SU-DHL-6 (cell line): ENCODE measurements around the gene OCIAD1.

Source experiments
- H2AFZ ChIP-seq: fragments of 200-600 bp; sonication (generic); 2 replicates; pipeline ENCODE4 v1.6.1; 2014; ENCODE audit warnings: low read depth, mild to moderate bottlenecking, moderate library complexity, mixed read lengths, antibody characterized with exemption, low read length; ENCODE audit not compliant: severe bottlenecking
- H3F3A ChIP-seq: fragments of 200-600 bp; shearing (Covaris generic); 2 replicates; pipeline ENCODE4 v1.6.0; 2016; ENCODE audit warnings: antibody characterized with exemption, mild to moderate bottlenecking; ENCODE audit not compliant: insufficient read depth
- H3K27ac ChIP-seq: fragments of 200-600 bp; sonication (generic); 2 replicates; pipeline ENCODE4 v1.5.1; 2016; ENCODE audit warnings: low read depth, mild to moderate bottlenecking, low read length, moderate library complexity, mixed read lengths
- H3K27me3 ChIP-seq: fragments of 200-600 bp; sonication (generic), shearing (Covaris generic); 2 replicates; pipeline ENCODE4 v1.6.0; 2014; ENCODE audit warnings: mild to moderate bottlenecking, low read length
- H3K36me3 ChIP-seq: fragments of 200-600 bp; sonication (generic); 2 replicates; pipeline ENCODE4 v1.6.1; 2014; ENCODE audit warnings: mild to moderate bottlenecking, low read length, mixed read lengths
- H3K4me2 ChIP-seq: fragments of 300-600, 200-600 bp; shearing (Covaris generic), sonication (generic); 2 replicates; pipeline ENCODE4 v1.6.0; 2014; ENCODE audit warnings: low read length, low read depth, mild to moderate bottlenecking; ENCODE audit not compliant: poor library complexity, severe bottlenecking
- H3K4me3 ChIP-seq: fragments of 200-600 bp; sonication (generic); 2 replicates; pipeline ENCODE4 v1.5.1; 2014; ENCODE audit warnings: antibody characterized with exemption, low read length, mild to moderate bottlenecking, mixed read lengths; ENCODE audit not compliant: insufficient read depth, poor library complexity, severe bottlenecking
- H3K79me2 ChIP-seq: fragments of 200-600 bp; sonication (generic); 2 replicates; pipeline ENCODE4 v1.6.1; 2014; ENCODE audit warnings: mild to moderate bottlenecking, low read length, moderate library complexity; ENCODE audit not compliant: insufficient read depth
- H3K9ac ChIP-seq: fragments of 200-600 bp; sonication (generic); 2 replicates; pipeline ENCODE4 v1.7.0; 2014; ENCODE audit warnings: mild to moderate bottlenecking, low read length
- H3K9me2 ChIP-seq: fragments of 200-600 bp; sonication (generic); replicated peaks from 2 replicates; pipeline ENCODE4 v1.6.1; 2014; ENCODE audit warnings: low read length; ENCODE audit not compliant: insufficient read depth
- H3K9me3 ChIP-seq: fragments of 200-600 bp; sonication (generic); 2 replicates; pipeline ENCODE4 v1.6.1; 2014; ENCODE audit warnings: low read length, mixed read lengths; ENCODE audit not compliant: insufficient read depth
- H4K20me1 ChIP-seq: fragments of 200-600 bp; sonication (generic); 2 replicates; pipeline ENCODE4 v1.6.1; 2014; ENCODE audit warnings: low read depth, mild to moderate bottlenecking, antibody characterized with exemption, low read length, moderate library complexity, mixed read lengths
- CTCF ChIP-seq: fragments of 200-600 bp; sonication (generic); IDR thresholded peaks from one replicate; pipeline ENCODE4 v1.5.1; 2017; ENCODE audit warnings: antibody characterized with exemption, mild to moderate bottlenecking, low read length, moderate library complexity; ENCODE audit not compliant: insufficient read depth, poor library complexity, severe bottlenecking
- EZH2phosphoT487 ChIP-seq: fragments of 200-600 bp; sonication (generic), shearing (Covaris generic); conservative IDR thresholded peaks from 2 replicates; pipeline ENCODE4 v1.6.1; 2018; ENCODE audit warnings: mild to moderate bottlenecking, antibody characterized with exemption, low read length, moderate library complexity, mixed read lengths

OCIAD1 gene

GRCh38 chr4:48904101-48904500 is 73.2 kb downstream of the OCIAD1 start:
- Histone ChIP-seq H3K4me3 (no peak overlapping the region), H4K20me1 (no peaks in the 10 kb centered on the region)

GRCh38 chr4:48904541-48905142 is 73.8 kb downstream of the OCIAD1 start:
- H3K9ac ChIP-seq, result no peak overlapping the region
- no peaks in the 10 kb centered on the region for H3K9me3 ChIP-seq
- peaks cover 8% of the 10 kb centered on the region; the same call in 1 of the 2 replicates for H3K79me2 ChIP-seq
- no peaks in the 10 kb centered on the region for H4K20me1 ChIP-seq
- H3K4me3 ChIP-seq, result no peak overlapping the region
- no peak for TF ChIP-seq EZH2phosphoT487
- TF ChIP-seq CTCF, result no peak
- no peaks in the 10 kb centered on the region for H3K27me3 ChIP-seq
- H3F3A ChIP-seq, result no peaks in the 10 kb centered on the region
- H2AFZ ChIP-seq, result no peak overlapping the region
- no peak overlapping the region for H3K27ac ChIP-seq
- H3K36me3 ChIP-seq, result no peaks in the 10 kb centered on the region
- no peaks in the 10 kb centered on the region for H3K9me2 ChIP-seq
- H3K4me2 ChIP-seq, result no peak overlapping the region

More at GRCh38 chr4:48904101-48904500, 73.2 kb downstream of the OCIAD1 start:
- H3K36me3 ChIP-seq, result 0 out of 2 replicates have a peak, but pooled peaks cover under 1% of the 10 kb centered on the region
- no peak for TF ChIP-seq EZH2phosphoT487
- no peak for TF ChIP-seq CTCF
- H3K9ac ChIP-seq, result no peak overlapping the region
- H3K79me2 ChIP-seq, result peaks cover 8% of the 10 kb centered on the region; the same call in 1 of the 2 replicates
- H2AFZ ChIP-seq, result no peak overlapping the region
- no peak overlapping the region for H3K27ac ChIP-seq
- H3K4me2 ChIP-seq, result no peak overlapping the region
- H3K9me2 ChIP-seq, result no peaks in the 10 kb centered on the region
- no peaks in the 10 kb centered on the region for H3K27me3 ChIP-seq
- no peaks in the 10 kb centered on the region for H3K9me3 ChIP-seq
- no peaks in the 10 kb centered on the region for H3F3A ChIP-seq

GRCh38 chr4:48905363-48906015 is 74.6 kb downstream of the OCIAD1 start:
- no peaks in the 10 kb centered on the region for H3K9me2 ChIP-seq
- H3K9ac ChIP-seq, result peak overlapping the region; percentile 74
- no peaks in the 10 kb centered on the region for H4K20me1 ChIP-seq
- no peaks in the 10 kb centered on the region for H3F3A ChIP-seq
- H3K27ac ChIP-seq, result no peak overlapping the region
- H3K9me3 ChIP-seq, result no peaks in the 10 kb centered on the region
- H3K4me3 ChIP-seq, result peak overlapping the region; percentile 68
- H2AFZ ChIP-seq, result no peak overlapping the region
- peaks cover 8% of the 10 kb centered on the region; the same call in 1 of the 2 replicates for H3K79me2 ChIP-seq
- TF ChIP-seq CTCF, result no peak
- TF ChIP-seq EZH2phosphoT487, result no peak
- H3K4me2 ChIP-seq, result peak overlapping the region; percentile 79
- no peaks in the 10 kb centered on the region for H3K27me3 ChIP-seq
- no peaks in the 10 kb centered on the region for H3K36me3 ChIP-seq
